ENCODE data around the gene PGLYRP2.
"Not testable (repeated sequence)": the region's sequence is repeated elsewhere in the genome, so short reads cannot be mapped to it uniquely, and the experiment has no call there.

The PGLYRP2 gene

GRCh38 chr19:15485768-15486167, 6.5 kb upstream of the PGLYRP2 start:
- DNase-seq: not testable (repeated sequence)

- DNase-seq: not testable (repeated sequence)
Observed at GRCh38 chr19:15480996-15481395, 1.7 kb upstream of the PGLYRP2 start.

GRCh38 chr19:15476325-15476724, 3.0 kb downstream of the PGLYRP2 start:
- DNase-seq: no peak

- no peak for DNase-seq
Observed at GRCh38 chr19:15475611-15476010, 3.7 kb downstream of the PGLYRP2 start.

- DNase-seq: no peak
Observed at GRCh38 chr19:15475169-15475568, 4.1 kb downstream of the PGLYRP2 start.

GRCh38 chr19:15473821-15474220, 5.5 kb downstream of the PGLYRP2 start:
- DNase-seq: not testable (repeated sequence)

GRCh38 chr19:15471639-15472101, 7.6 kb downstream of the PGLYRP2 start:
- no peak for DNase-seq

GRCh38 chr19:15469513-15470297, 9.6 kb downstream of the PGLYRP2 start:
- DNase-seq: peak; percentile 58

GRCh38 chr19:15468675-15469512, 10.4 kb downstream of the PGLYRP2 start:
- DNase-seq: no peak

- DNase-seq: no peak
Observed at GRCh38 chr19:15467734-15468214, 11.5 kb downstream of the PGLYRP2 start.

GRCh38 chr19:15466851-15467733, 12.2 kb downstream of the PGLYRP2 start:
- DNase-seq: peak; percentile 84

- peak; percentile 82 for DNase-seq
Observed at GRCh38 chr19:15464394-15465385, 14.6 kb downstream of the PGLYRP2 start, which contains the start of gene RASAL3. TSS of gene RASAL3 (minus strand) at chr19:15464544. CDS start at chr19:15464358, 186 bp downstream.

GRCh38 chr19:15463861-15464371, 15.4 kb downstream of the PGLYRP2 start:
- peak; percentile 90 for DNase-seq

- DNase-seq: no peak
Observed at GRCh38 chr19:15461694-15462093, 17.6 kb downstream of the PGLYRP2 start.

- DNase-seq: no peak
Observed at GRCh38 chr19:15457701-15458484, 21.4 kb downstream of the PGLYRP2 start.

GRCh38 chr19:15456871-15457700, 22.2 kb downstream of the PGLYRP2 start:
- no peak for DNase-seq

- DNase-seq: no peak
Observed at GRCh38 chr19:15456441-15456840, 22.9 kb downstream of the PGLYRP2 start.

- DNase-seq: no peak
Observed at GRCh38 chr19:15455996-15456395, 23.3 kb downstream of the PGLYRP2 start.
